HG02798 (cell line): ENCODE measurements around the gene PRPF38A.

Experiments
- ATAC-seq: cut with Tn5 transposase; IDR thresholded peaks from one replicate; pipeline ENCODE4 v1.9.1; 2021; ENCODE audit warnings: mild to moderate bottlenecking; ENCODE audit not compliant: unreplicated experiment, poor library complexity

The PRPF38A gene

GRCh38 chr1:52454779-52455178 lies 50.4 kb downstream of the PRPF38A start:
- no peak for ATAC-seq

DNA sequence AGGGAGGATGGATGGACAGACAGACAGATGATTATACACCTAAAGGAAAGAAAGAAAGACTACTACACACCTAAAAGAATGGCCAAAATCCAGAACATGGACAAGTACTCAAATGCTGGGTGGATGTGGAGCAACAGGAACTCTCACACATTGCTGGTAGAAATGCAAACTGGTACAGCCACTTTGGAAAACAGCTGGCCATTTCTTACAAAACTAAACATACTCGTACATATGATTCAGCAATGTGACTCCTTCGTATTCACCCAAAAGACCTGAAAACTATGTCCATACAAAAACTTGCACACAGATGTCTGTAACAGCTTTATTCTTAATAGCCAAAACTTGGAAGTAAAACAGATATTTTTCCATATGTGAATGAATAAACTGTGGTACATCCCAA lies 51.3 kb downstream of the PRPF38A start:
- no peak for ATAC-seq

GRCh38 chr1:52460694-52461093 lies 56.3 kb downstream of the PRPF38A start:
- no peak for ATAC-seq

- ATAC-seq = no peak
Observed at GRCh38 chr1:52461821-52462220, 57.4 kb downstream of the PRPF38A start.

GRCh38 chr1:52463891-52464290 lies 59.5 kb downstream of the PRPF38A start:
- no peak for ATAC-seq

DNA sequence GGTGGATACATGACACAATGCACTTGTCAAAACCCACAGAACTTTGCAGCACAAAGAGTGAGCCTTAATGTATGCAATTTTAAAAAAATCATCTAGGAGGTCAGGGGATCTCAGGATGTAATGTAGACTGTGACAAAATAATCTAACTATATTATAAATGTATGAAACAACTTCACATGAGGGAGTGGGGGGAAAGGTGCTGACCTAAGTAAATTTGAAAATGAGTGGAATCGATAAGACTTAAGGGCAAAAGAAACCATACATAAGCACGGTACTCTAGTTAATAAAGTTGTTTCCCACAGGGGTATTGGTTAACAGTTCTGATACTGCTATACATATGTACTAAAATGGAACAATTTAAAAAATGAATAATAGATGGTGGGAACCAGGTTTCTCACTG lies 64.7 kb downstream of the PRPF38A start:
- ATAC-seq = no peak
